Measurements from ENCODE around the gene MLF1. TPM values are rescaled to one million over a fixed set of nuclear protein-coding genes. Genes with fewer than 3 reads are reported as not detected.
A peak's percentile ranks its signal among the peaks of the same experiment; 100 is the strongest.

Gene MLF1
- total RNA-seq, 1 experiment from 2014 or later: 11.9 TPM

- CTCF ChIA-PET: no interaction called here
- ATAC-seq (no peak), DNase-seq (no peak)
- H4K20me1 ChIP-seq (ENCODE audit: low read length): no peaks in the 10 kb centered on the region
- POLR2A ChIA-PET (ENCODE audit: unreplicated experiment): no interaction called here
- H3K9me3 ChIP-seq (ENCODE audit: low read length): no peaks in the 10 kb centered on the region
- H3K4me2 ChIP-seq (ENCODE audit: low read length): no peak overlapping the region
- no peak overlapping the region for H2AFZ ChIP-seq (ENCODE audit: low read length)
- no peaks in the 10 kb centered on the region for H3K36me3 ChIP-seq (ENCODE audit: low read depth, low read length)
- intact Hi-C loops (cut with micrococcal nuclease): no loop called here
- TF ChIP-seq EZH2 (IDR thresholded peaks at IDR 0.05; ENCODE audit: low read length, unreplicated experiment): no peak
- no peak for TF ChIP-seq CTCF (conservative IDR thresholded peaks at IDR 0.05; ENCODE audit: low read depth, low read length)
- no peak overlapping the region for H3K9ac ChIP-seq (ENCODE audit: low read length)
- no peaks in the 10 kb centered on the region for H3F3A ChIP-seq (ENCODE audit: low read length, unreplicated experiment)
- H3K9me2 ChIP-seq (replicated peaks; ENCODE audit: low read length): no peaks in the 10 kb centered on the region
- H3K4me3 ChIP-seq (ENCODE audit: low read length): no peak overlapping the region
- no TSS peak for BruUV-seq (replicated peaks)
- no peak overlapping the region for H3K27ac ChIP-seq (ENCODE audit: low read length)
- no peaks in the 10 kb centered on the region for H3K4me1 ChIP-seq (ENCODE audit: insufficient read depth, low read length)
- no peaks in the 10 kb centered on the region for H3K27me3 ChIP-seq (ENCODE audit: low read length)
- no peaks in the 10 kb centered on the region for H3K79me2 ChIP-seq (ENCODE audit: low read length)
Measured at GRCh38 chr3:158528076-158528674, 42.8 kb upstream of the MLF1 start.

- no peaks in the 10 kb centered on the region for H3K36me3 ChIP-seq (ENCODE audit: low read depth, low read length)
- no peaks in the 10 kb centered on the region for H4K20me1 ChIP-seq (ENCODE audit: low read length)
- POLR2A ChIA-PET (ENCODE audit: unreplicated experiment): no interaction called here
- H2AFZ ChIP-seq (ENCODE audit: low read length): no peak overlapping the region
- DNase-seq (peak; percentile 2), ATAC-seq (no peak)
- no peak overlapping the region for H3K27ac ChIP-seq (ENCODE audit: low read length)
- BruUV-seq (replicated peaks): no TSS peak
- H3F3A ChIP-seq (ENCODE audit: low read length, unreplicated experiment): no peaks in the 10 kb centered on the region
- H3K9ac ChIP-seq (ENCODE audit: low read length): no peak overlapping the region
- H3K4me2 ChIP-seq (ENCODE audit: low read length): no peak overlapping the region
- no peak overlapping the region for H3K4me3 ChIP-seq (ENCODE audit: low read length)
- no peaks in the 10 kb centered on the region for H3K4me1 ChIP-seq (ENCODE audit: insufficient read depth, low read length)
- CTCF ChIA-PET: interaction anchor here (0.7 kb wide), 1 partner anchor 16 kb away, joined by 3 read pairs; no protein-coding TSS in a partner anchor
- H3K79me2 ChIP-seq (ENCODE audit: low read length): no peaks in the 10 kb centered on the region
- H3K9me3 ChIP-seq (ENCODE audit: low read length): no peaks in the 10 kb centered on the region
- no peaks in the 10 kb centered on the region for H3K27me3 ChIP-seq (ENCODE audit: low read length)
- intact Hi-C loops (cut with micrococcal nuclease): loop anchor here (5.0 to 10.0 kb wide), 2 partner anchors 614 to 997 kb away; no protein-coding TSS in a partner anchor
- TF ChIP-seq EZH2 (IDR thresholded peaks at IDR 0.05; ENCODE audit: low read length, unreplicated experiment): no peak
- no peak for TF ChIP-seq CTCF (conservative IDR thresholded peaks at IDR 0.05; ENCODE audit: low read depth, low read length)
- no peak for TF ChIP-seq EZH2phosphoT487 (IDR thresholded peaks at IDR 0.05; ENCODE audit: borderline replicate concordance, low read length)
- no peaks in the 10 kb centered on the region for H3K9me2 ChIP-seq (replicated peaks; ENCODE audit: low read length)
Measured at GRCh38 chr3:158531334-158531733, 39.7 kb upstream of the MLF1 start.

GRCh38 chr3:158532099-158532734 is 38.8 kb upstream of the MLF1 start:
- no peaks in the 10 kb centered on the region for H3K79me2 ChIP-seq (ENCODE audit: low read length)
- no peaks in the 10 kb centered on the region for H3F3A ChIP-seq (ENCODE audit: low read length, unreplicated experiment)
- no peak for ATAC-seq
- TF ChIP-seq CTCF (conservative IDR thresholded peaks at IDR 0.05; ENCODE audit: low read depth, low read length): peak; percentile 71
- no peak for TF ChIP-seq EZH2 (IDR thresholded peaks at IDR 0.05; ENCODE audit: low read length, unreplicated experiment)
- ChIA-PET CTCF (interaction anchor here (0.6 to 0.7 kb wide), 2 partner anchors 16 to 668 kb away, joined by 3 to 5 read pairs; no protein-coding TSS in a partner anchor), POLR2A (ENCODE audit: unreplicated experiment) (no interaction called here)
- no peak overlapping the region for H2AFZ ChIP-seq (ENCODE audit: low read length)
- H3K36me3 ChIP-seq (ENCODE audit: low read depth, low read length): no peaks in the 10 kb centered on the region
- no peak overlapping the region for H3K4me3 ChIP-seq (ENCODE audit: low read length)
- no TSS peak for BruUV-seq (replicated peaks)
- H3K27ac ChIP-seq (ENCODE audit: low read length): no peak overlapping the region
- H3K9ac ChIP-seq (ENCODE audit: low read length): no peak overlapping the region
- DNase-seq: peak; percentile 53
- no peaks in the 10 kb centered on the region for H4K20me1 ChIP-seq (ENCODE audit: low read length)
- H3K4me1 ChIP-seq (ENCODE audit: insufficient read depth, low read length): no peaks in the 10 kb centered on the region
- H3K27me3 ChIP-seq (ENCODE audit: low read length): no peaks in the 10 kb centered on the region
- H3K4me2 ChIP-seq (ENCODE audit: low read length): no peak overlapping the region
- intact Hi-C loops (cut with micrococcal nuclease): loop anchor here (1.0 to 10.0 kb wide), 6 partner anchors 97 to 997 kb away; partner anchors contain the start of gene RSRC1
- no peaks in the 10 kb centered on the region for H3K9me3 ChIP-seq (ENCODE audit: low read length)
- no peaks in the 10 kb centered on the region for H3K9me2 ChIP-seq (replicated peaks; ENCODE audit: low read length)

Data from PC-3 (cell line).